Activated naive CD8-positive, alpha-beta T cell (primary cell): Measurements from ENCODE around the gene ERMARD.

ENCODE experiments used
- H3K27ac Mint-ChIP-seq: one replicate; pipeline ENCODE4 v1.8.0; 2021; ENCODE audit warnings: mixed read lengths
- H3K27me3 Mint-ChIP-seq: one replicate; pipeline ENCODE4 v1.8.0; 2021; ENCODE audit warnings: mixed read lengths
- H3K36me3 Mint-ChIP-seq: one replicate; pipeline ENCODE4 v1.8.0; 2021; ENCODE audit warnings: mixed read lengths
- H3K4me1 Mint-ChIP-seq: one replicate; pipeline ENCODE4 v1.8.0; 2021; ENCODE audit warnings: low read depth, mixed read lengths
- H3K4me3 Mint-ChIP-seq: one replicate; pipeline ENCODE4 v1.8.0; 2021; ENCODE audit warnings: mild to moderate bottlenecking, mixed read lengths
- H3K9me3 Mint-ChIP-seq: one replicate; pipeline ENCODE4 v1.8.0; 2021; ENCODE audit warnings: low read depth, mixed read lengths

ERMARD gene

GRCh38 chr6:169829786-169830185, 78.4 kb downstream of the ERMARD start:
- no peaks in the 10 kb centered on the region for H3K4me1 Mint-ChIP-seq
- no peaks in the 10 kb centered on the region for H3K9me3 Mint-ChIP-seq
- no peaks in the 10 kb centered on the region for H3K36me3 Mint-ChIP-seq
- H3K27ac Mint-ChIP-seq = no peak overlapping the region
- peaks cover 38% of the 10 kb centered on the region for H3K27me3 Mint-ChIP-seq
- no peak overlapping the region for H3K4me3 Mint-ChIP-seq

GRCh38 chr6:169830876-169831275, 79.5 kb downstream of the ERMARD start:
- no peaks in the 10 kb centered on the region for H3K9me3 Mint-ChIP-seq
- H3K27me3 Mint-ChIP-seq = peaks cover 34% of the 10 kb centered on the region
- H3K4me3 Mint-ChIP-seq = no peak overlapping the region
- H3K4me1 Mint-ChIP-seq = no peaks in the 10 kb centered on the region
- no peak overlapping the region for H3K27ac Mint-ChIP-seq
- no peaks in the 10 kb centered on the region for H3K36me3 Mint-ChIP-seq
